Keratinocyte (primary cell): ENCODE measurements around the gene RNU1-2. TPM values are rescaled to one million over a fixed set of nuclear protein-coding genes. Genes with fewer than 3 reads are reported as not detected.
"Not testable (repeated sequence)": the region's sequence is repeated elsewhere in the genome, so short reads cannot be mapped to it uniquely, and the experiment has no call there.

Source experiments
- DNase-seq: peaks from one replicate; pipeline ENCODE4 v3.0.0-alpha.2; 2011; ENCODE audit warnings: low read depth, missing footprints, low spot score
- FAIRE-seq: peaks from 2 replicates; lab custom pipeline; 2011; peaks lifted over from hg19 to GRCh38; lab: Jason Lieb, UNC
- H2AFZ ChIP-seq: 2 replicates; pipeline ENCODE4 v1.6.0; 2012; ENCODE audit warnings: low read length, control low read depth, inconsistent platforms; ENCODE audit not compliant: control insufficient read depth
- H3K27ac ChIP-seq: 2 replicates; pipeline ENCODE4 v1.5.1; 2011; ENCODE audit warnings: low read length; ENCODE audit not compliant: control insufficient read depth, insufficient read depth
- H3K27me3 ChIP-seq: 3 replicates; pipeline ENCODE4 v1.6.0; 2011; ENCODE audit warnings: low read length; ENCODE audit not compliant: control insufficient read depth, insufficient read depth; ENCODE audit errors: extremely low read depth
- H3K36me3 ChIP-seq, 2 experiments: 2 replicates in 1 of 2; 3 replicates in 1 of 2; pipeline ENCODE4 v1.5.1; 2011; ENCODE audit warnings: low read length in 2 of 2, mild to moderate bottlenecking in 1 of 2; ENCODE audit not compliant: control insufficient read depth in 2 of 2, insufficient read depth in 2 of 2; ENCODE audit errors: extremely low read depth in 1 of 2
- H3K4me1 ChIP-seq: 3 replicates; pipeline ENCODE4 v1.5.1; 2011; ENCODE audit warnings: low read length; ENCODE audit not compliant: control insufficient read depth, insufficient read depth; ENCODE audit errors: extremely low read depth
- H3K4me2 ChIP-seq: 3 replicates; pipeline ENCODE4 v1.6.0; 2011; ENCODE audit warnings: low read depth, low read length; ENCODE audit not compliant: control insufficient read depth, insufficient read depth; ENCODE audit errors: extremely low read depth
- H3K4me3 ChIP-seq, 3 experiments: fragments of 200-600 bp in 1 of 3; sonication (generic) in 1 of 3; 2 replicates in 2 of 3; 3 replicates in 1 of 3; pipeline ENCODE4 v1.5.1; 2011 to 2016; ENCODE audit warnings: low read length in 3 of 3, mild to moderate bottlenecking in 3 of 3, control low read depth in 2 of 3, inconsistent platforms in 1 of 3, low read depth in 1 of 3, mixed read lengths in 1 of 3, mixed run types in 1 of 3, moderate library complexity in 1 of 3; ENCODE audit not compliant: control insufficient read depth in 2 of 3, insufficient read depth in 2 of 3; ENCODE audit errors: extremely low read depth in 1 of 3
- H3K79me2 ChIP-seq: 2 replicates; pipeline ENCODE4 v1.6.0; 2012; ENCODE audit warnings: low read length; ENCODE audit not compliant: control insufficient read depth, insufficient read depth
- H3K9ac ChIP-seq: 3 replicates; pipeline ENCODE4 v1.6.0; 2011; ENCODE audit warnings: low read length; ENCODE audit not compliant: control insufficient read depth, insufficient read depth; ENCODE audit errors: extremely low read depth
- H3K9me1 ChIP-seq: 3 replicates; pipeline ENCODE4 v1.6.0; 2011; ENCODE audit warnings: low read length; ENCODE audit not compliant: control insufficient read depth, insufficient read depth; ENCODE audit errors: extremely low read depth
- H3K9me3 ChIP-seq: 2 replicates; pipeline ENCODE4 v1.5.1; 2012; ENCODE audit warnings: low read depth, low read length; ENCODE audit not compliant: control insufficient read depth
- H4K20me1 ChIP-seq: 3 replicates; pipeline ENCODE4 v1.6.0; 2011; ENCODE audit warnings: low read length; ENCODE audit not compliant: control insufficient read depth, insufficient read depth; ENCODE audit errors: extremely low read depth
- EZH2 ChIP-seq: IDR thresholded peaks from one replicate; pipeline ENCODE4 v1.6.1; 2012; ENCODE audit warnings: inconsistent platforms, mild to moderate bottlenecking, low read length, moderate library complexity
- dilution Hi-C: fragments of 300-500 bp; cut with MboI; formaldehyde crosslinking; loops from one replicate; pipeline ENCODE4 v1.7.0; 2020; ENCODE audit warnings: low sequenced_read_pairs; ENCODE audit not compliant: extremely low pct_ligation_motif_present
- polyA plus RNA-seq, 5 experiments: library from polyadenylated mRNA; depleted of rRNA in 3 of 5; stranded (reverse) in 3 of 5; stranded (forward) in 1 of 5; unstranded in 1 of 5; fragments of >200 nt; gene quantifications; 1 replicate in 1 of 5; 2 replicates in 3 of 5; 3 replicates in 1 of 5; pipeline versions ENCODE4 v1.2.1 to v1.2.3, GENCODE V29; 2011 to 2012; ENCODE audit warnings: missing spikeins in 2 of 5, low read depth in 1 of 5, low replicate concordance in 1 of 5
- TF ChIP-seq, protein P1 (sequence below), 3 experiments: IDR thresholded peaks in 1 of 3; conservative IDR thresholded peaks in 1 of 3; optimal IDR thresholded peaks in 1 of 3; 2 replicates in 2 of 3; 3 replicates in 1 of 3; pipeline versions ENCODE3 to v1.5.1; 2011; ENCODE audit warnings: low read length in 3 of 3, mild to moderate bottlenecking in 3 of 3, moderate library complexity in 2 of 3, control low read depth in 1 of 3, inconsistent platforms in 1 of 3; ENCODE audit not compliant: insufficient read depth in 2 of 3; ENCODE audit errors: extremely low read depth in 1 of 3

The RNU1-2 gene
- polyA plus RNA-seq, 1 donor (not counting 4 experiments of a cell fraction or from before 2014, with no cell fraction given), result 67.0 TPM

DNA sequence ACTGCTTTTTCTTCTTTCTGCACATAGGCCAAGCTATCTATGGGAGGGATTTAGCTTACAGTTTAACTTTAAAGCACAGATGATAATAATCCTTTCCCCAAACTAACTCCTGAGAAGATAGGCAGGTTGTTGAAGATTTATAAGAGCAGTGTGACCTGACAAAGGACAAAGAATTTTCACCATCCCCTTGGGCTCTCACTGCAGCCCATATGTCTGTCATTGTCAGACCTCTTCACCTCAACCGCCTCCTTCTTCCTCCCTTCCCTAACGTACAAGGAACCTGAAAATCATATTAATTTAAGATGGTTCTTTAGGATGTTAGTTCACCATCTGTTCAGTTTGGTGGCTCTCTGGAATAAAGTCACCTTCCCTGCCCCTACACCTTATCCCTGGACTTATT is 5.0 kb downstream of the RNU1-2 start:
- H3K4me3 ChIP-seq, result no peak overlapping the region
- FAIRE-seq, result no peak
- TF ChIP-seq, protein P1, sequence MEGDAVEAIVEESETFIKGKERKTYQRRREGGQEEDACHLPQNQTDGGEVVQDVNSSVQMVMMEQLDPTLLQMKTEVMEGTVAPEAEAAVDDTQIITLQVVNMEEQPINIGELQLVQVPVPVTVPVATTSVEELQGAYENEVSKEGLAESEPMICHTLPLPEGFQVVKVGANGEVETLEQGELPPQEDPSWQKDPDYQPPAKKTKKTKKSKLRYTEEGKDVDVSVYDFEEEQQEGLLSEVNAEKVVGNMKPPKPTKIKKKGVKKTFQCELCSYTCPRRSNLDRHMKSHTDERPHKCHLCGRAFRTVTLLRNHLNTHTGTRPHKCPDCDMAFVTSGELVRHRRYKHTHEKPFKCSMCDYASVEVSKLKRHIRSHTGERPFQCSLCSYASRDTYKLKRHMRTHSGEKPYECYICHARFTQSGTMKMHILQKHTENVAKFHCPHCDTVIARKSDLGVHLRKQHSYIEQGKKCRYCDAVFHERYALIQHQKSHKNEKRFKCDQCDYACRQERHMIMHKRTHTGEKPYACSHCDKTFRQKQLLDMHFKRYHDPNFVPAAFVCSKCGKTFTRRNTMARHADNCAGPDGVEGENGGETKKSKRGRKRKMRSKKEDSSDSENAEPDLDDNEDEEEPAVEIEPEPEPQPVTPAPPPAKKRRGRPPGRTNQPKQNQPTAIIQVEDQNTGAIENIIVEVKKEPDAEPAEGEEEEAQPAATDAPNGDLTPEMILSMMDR (optimal IDR thresholded peaks at IDR 0.05 in 1 of 3, IDR thresholded peaks at IDR 0.05 in 1 of 3, conservative IDR thresholded peaks at IDR 0.05 in 1 of 3; ENCODE audit: extremely low read depth in 1 of 3, insufficient read depth in 2 of 3, low read length in 3 of 3), result no peak
- no peak for TF ChIP-seq EZH2
- H3K4me2 ChIP-seq, result no peak overlapping the region
- no peaks in the 10 kb centered on the region for H3K9me3 ChIP-seq
- no peak overlapping the region for H3K27ac ChIP-seq
- DNase-seq, result no peak
- H3K79me2 ChIP-seq, result no peaks in the 10 kb centered on the region
- H3K9me1 ChIP-seq, result no peaks in the 10 kb centered on the region
- H2AFZ ChIP-seq, result no peak overlapping the region
- peaks cover 27% of the 10 kb centered on the region for H3K4me1 ChIP-seq
- H4K20me1 ChIP-seq, result no peaks in the 10 kb centered on the region
- no peaks in the 10 kb centered on the region for H3K36me3 ChIP-seq
- no peak overlapping the region for H3K9ac ChIP-seq
- dilution Hi-C loops, result no loop called here
- H3K27me3 ChIP-seq, result no peaks in the 10 kb centered on the region

DNA sequence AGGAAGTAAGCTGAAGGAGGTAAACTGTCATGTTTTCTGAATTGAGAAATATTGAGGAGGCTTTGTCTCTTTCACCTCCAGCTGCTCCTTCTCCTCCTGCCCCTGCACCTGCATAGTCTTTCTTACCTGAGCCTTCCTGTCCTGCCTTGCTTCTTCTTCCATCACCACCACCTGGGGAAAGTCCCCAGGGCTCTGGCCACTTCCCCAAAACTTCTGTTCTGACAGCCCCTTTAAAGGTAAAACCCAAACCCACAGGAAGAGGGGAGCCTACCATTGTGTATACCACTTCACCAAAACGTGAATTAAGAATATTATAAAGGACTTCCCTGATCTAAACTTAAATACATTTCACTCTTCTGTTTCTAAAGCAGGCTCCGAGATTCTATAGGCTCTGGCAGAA is 5.6 kb downstream of the RNU1-2 start:
- FAIRE-seq, H3K27me3 ChIP-seq, DNase-seq, H3K79me2 ChIP-seq, H3K36me3 ChIP-seq, H3K9me1 ChIP-seq, H3K27ac ChIP-seq, H2AFZ ChIP-seq, H3K4me3 ChIP-seq, dilution Hi-C loops, H3K9ac ChIP-seq, H4K20me1 ChIP-seq, H3K4me2 ChIP-seq, H3K9me3 ChIP-seq: not testable (repeated sequence)
- H3K4me1 ChIP-seq, result peaks cover 33% of the 10 kb centered on the region

DNA sequence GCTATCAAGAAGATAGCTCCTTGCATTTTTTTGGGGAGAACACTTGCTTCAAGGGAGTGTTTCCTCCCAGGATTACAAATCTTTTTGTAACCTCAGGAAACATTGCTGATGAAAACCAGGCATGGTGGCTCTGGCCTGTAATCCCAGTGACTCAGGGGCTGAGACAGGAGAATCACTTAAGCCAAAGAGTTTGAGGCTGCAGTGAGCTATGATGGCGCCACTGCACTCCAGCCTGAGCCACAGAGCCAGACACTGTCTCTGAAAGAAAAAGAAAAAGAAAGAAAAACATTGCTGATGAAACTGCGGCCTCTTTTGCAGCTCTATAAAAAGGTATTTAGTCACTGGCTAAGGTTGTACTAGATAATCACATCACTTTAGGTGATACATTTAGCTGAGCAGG is 7.3 kb downstream of the RNU1-2 start:
- DNase-seq (no peak), FAIRE-seq (no peak)
- H3K27ac ChIP-seq, result peak overlapping the region; percentile 100
- H4K20me1 ChIP-seq, result no peaks in the 10 kb centered on the region
- H3K9ac ChIP-seq, result peak overlapping the region; percentile 100
- no peaks in the 10 kb centered on the region for H3K27me3 ChIP-seq
- dilution Hi-C loops, result no loop called here
- H2AFZ ChIP-seq, result peak overlapping the region; percentile 86
- peaks cover 28% of the 10 kb centered on the region for H3K4me1 ChIP-seq
- no peaks in the 10 kb centered on the region for H3K9me3 ChIP-seq
- H3K79me2 ChIP-seq, result no peaks in the 10 kb centered on the region
- peak overlapping the region; percentile 100 for H3K4me2 ChIP-seq
- no peak for TF ChIP-seq EZH2
- TF ChIP-seq, protein P1 (optimal IDR thresholded peaks at IDR 0.05 in 1 of 3, IDR thresholded peaks at IDR 0.05 in 1 of 3, conservative IDR thresholded peaks at IDR 0.05 in 1 of 3; ENCODE audit: extremely low read depth in 1 of 3, insufficient read depth in 2 of 3, low read length in 3 of 3), result no peak
- no peaks in the 10 kb centered on the region for H3K36me3 ChIP-seq
- H3K9me1 ChIP-seq, result no peaks in the 10 kb centered on the region
- no peak overlapping the region for H3K4me3 ChIP-seq
